ENCODE results near the gene CLOCK. TPM values are rescaled to one million over a fixed set of nuclear protein-coding genes. Genes with fewer than 3 reads are reported as not detected.

Gene CLOCK
- polyA plus RNA-seq, 1 of the 3 experiments (the other 2 are of a cell fraction) = 4.2 TPM

GRCh38 chr4:55437823-55438222, 108.9 kb downstream of the CLOCK start:
- H3K27ac ChIP-seq (ENCODE audit: low read depth in 2 of 2, low read length in 1 of 2) = no peak overlapping the region; a peak in 1 of 4 replicates
- H4K20me1 ChIP-seq (ENCODE audit: insufficient read depth) = no peaks in the 10 kb centered on the region
- H3K4me2 ChIP-seq = no peak overlapping the region
- H3K9me3 ChIP-seq = no peaks in the 10 kb centered on the region
- H3F3A ChIP-seq (replicated peaks; ENCODE audit: insufficient read depth) = peaks cover 38% of the 10 kb centered on the region
- no peak overlapping the region for H2AFZ ChIP-seq (ENCODE audit: low read depth)
- CTCF ChIA-PET = interaction anchor here (0.7 kb wide), 1 partner anchor 299 kb away, joined by 3 read pairs; no protein-coding TSS in a partner anchor
- H3K9me2 ChIP-seq = no peaks in the 10 kb centered on the region
- 95% methylated on average over 3 of the region's 3 CpGs for WGBS (ENCODE audit: low lambda C conversion rate)
- POLR2A ChIA-PET = no interaction called here
- no peak for TF ChIP-seq JUND (IDR thresholded peaks at IDR 0.05)
- TF ChIP-seq USF2 (IDR thresholded peaks at IDR 0.05; ENCODE audit: borderline replicate concordance, low read depth, low read length) = no peak
- TF ChIP-seq RAD21 (IDR thresholded peaks at IDR 0.05; ENCODE audit: low read length) = no peak
- TF ChIP-seq EZH2phosphoT487 (IDR thresholded peaks at IDR 0.05; ENCODE audit: borderline replicate concordance, low read depth) = no peak
- no peak for TF ChIP-seq TEAD4 (IDR thresholded peaks at IDR 0.05; ENCODE audit: borderline replicate concordance, insufficient read depth)
- TF ChIP-seq POLR2AphosphoS5 (IDR thresholded peaks at IDR 0.05; ENCODE audit: low read depth, low read length) = no peak
- TF ChIP-seq CTCF (IDR thresholded peaks at IDR 0.05) = no peak
- no peak for TF ChIP-seq FOSL2 (IDR thresholded peaks at IDR 0.05; ENCODE audit: borderline replicate concordance, low read depth)
- TF ChIP-seq GABPA (IDR thresholded peaks at IDR 0.05; ENCODE audit: low read depth) = no peak
- no peak for TF ChIP-seq ZBTB33 (IDR thresholded peaks at IDR 0.05; ENCODE audit: borderline replicate concordance, low read depth)
- TF ChIP-seq YY1 (IDR thresholded peaks at IDR 0.05; ENCODE audit: low read depth) = no peak
- no peak for TF ChIP-seq TCF12 (IDR thresholded peaks at IDR 0.05)
- no peak for TF ChIP-seq RXRA (IDR thresholded peaks at IDR 0.05; ENCODE audit: borderline replicate concordance, low read depth)
- no peak for TF ChIP-seq MXI1 (IDR thresholded peaks at IDR 0.05; ENCODE audit: low read depth, low read length)
- no peak for TF ChIP-seq ELF1 (IDR thresholded peaks at IDR 0.05)
- no peak for TF ChIP-seq SMC3 (IDR thresholded peaks at IDR 0.05; ENCODE audit: low read depth, low read length)
- no peak for TF ChIP-seq NFIC (IDR thresholded peaks at IDR 0.05; ENCODE audit: borderline replicate concordance)
- no peak for TF ChIP-seq NRF1 (IDR thresholded peaks at IDR 0.05; ENCODE audit: low read depth, low read length)
- no peak for TF ChIP-seq GATA2 (CRISPR knock-in tag; IDR thresholded peaks at IDR 0.05)
- peaks cover 2 to 5% of the 10 kb centered on the region in 2 experiments; a peak in 3 of 4 replicates for H3K4me1 ChIP-seq (ENCODE audit: control insufficient read depth in 1 of 2, insufficient read depth in 2 of 2, low read depth in 1 of 2, low read length in 1 of 2)
- H3K79me2 ChIP-seq (ENCODE audit: insufficient read depth) = peaks cover 12% of the 10 kb centered on the region; the same call in 1 of the 2 replicates
- H3K9ac ChIP-seq = no peak overlapping the region
- no peaks in the 10 kb centered on the region for H3K27me3 ChIP-seq (ENCODE audit: insufficient read depth)
- no peak overlapping the region for H3K4me3 ChIP-seq (ENCODE audit: low read depth in 2 of 2, low read length in 1 of 2)
- no peak for DNase-seq
- peaks cover 60 to 86% of the 10 kb centered on the region in 2 experiments for H3K36me3 ChIP-seq (replicated peaks in 1 of 2; ENCODE audit: control insufficient read depth in 1 of 2, insufficient read depth in 2 of 2, low read length in 1 of 2)
